Activated CD4-positive, CD25-positive, alpha-beta regulatory T cell treated with anti-CD3 and anti-CD28 coated beads, Interleukin-2, amount 50 U/mL, for 24 hours (primary cell): ENCODE data around the gene GPX4.

ENCODE experiments used
- ATAC-seq, 2 donors: fragments of 150-1000 bp; cut with Tn5 transposase; one replicate each; pipeline ENCODE4 v1.10.0; 2021; ENCODE audit warnings: mild to moderate bottlenecking in 1 of 2, moderate library complexity in 1 of 2

The GPX4 gene

DNA sequence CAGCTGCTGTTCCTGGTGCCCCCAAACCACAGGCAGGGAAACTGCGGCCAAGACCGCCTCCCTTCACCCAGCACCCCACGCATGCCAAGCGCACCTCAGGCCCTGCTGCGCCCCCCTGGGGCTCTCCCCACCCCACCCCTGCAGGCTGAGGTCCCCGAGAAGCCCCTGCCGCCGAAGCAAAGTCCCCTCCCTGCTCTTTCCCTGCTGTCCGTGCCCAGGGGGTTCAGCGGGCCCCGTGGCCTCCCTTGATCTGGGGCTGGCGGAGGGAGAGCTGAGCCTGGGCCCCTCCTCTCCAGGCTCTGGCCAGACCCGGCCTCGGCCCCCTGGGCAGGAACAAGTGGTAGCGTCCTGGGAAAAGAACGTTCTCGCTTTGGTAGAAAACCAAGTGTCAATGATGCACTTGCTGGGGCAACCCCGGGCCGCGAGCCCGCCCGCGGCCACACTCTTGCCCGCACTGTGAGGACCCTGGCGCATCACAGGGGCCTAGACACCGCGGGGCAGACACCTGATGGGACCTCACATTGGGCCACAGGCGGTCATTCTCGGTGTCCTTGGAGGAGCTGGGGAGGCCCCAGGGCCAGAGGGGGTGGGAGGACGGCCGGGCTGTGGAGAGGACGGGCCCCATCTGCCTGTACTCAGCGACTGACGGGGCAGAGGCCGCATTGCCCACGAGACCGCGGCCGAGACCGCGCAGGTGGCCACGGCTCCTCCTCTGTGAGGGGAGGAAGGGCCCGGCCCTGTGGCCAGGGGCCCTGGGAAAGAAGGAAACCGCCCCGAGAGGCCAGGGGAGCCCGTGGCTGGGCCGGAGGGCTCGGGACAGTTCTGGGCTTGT, 29.0 kb downstream of the GPX4 start:
- ATAC-seq = peak in 1 of 2 donors; percentile 1

DNA sequence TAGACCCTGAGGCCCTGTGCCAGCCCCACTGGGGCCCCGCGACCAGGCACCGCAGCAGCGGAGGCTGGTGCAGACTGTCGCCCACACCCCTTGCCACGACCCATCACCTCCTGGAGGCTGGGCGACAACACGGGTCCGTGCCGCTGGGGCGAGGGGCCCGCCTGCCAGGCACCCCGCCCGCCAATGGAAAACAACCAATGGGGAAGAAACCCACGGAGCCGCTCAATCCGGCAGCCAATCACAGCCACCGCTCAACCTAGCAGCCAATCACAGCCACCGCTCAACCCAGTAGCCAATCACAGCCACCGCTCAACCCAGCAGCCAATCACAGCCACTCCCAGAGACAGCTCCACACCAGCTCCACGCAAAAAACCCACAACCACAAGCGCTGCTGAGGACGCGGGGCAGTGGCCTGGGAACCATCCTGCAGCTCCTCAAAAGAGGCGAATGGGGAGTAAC, 29.7 kb downstream of the GPX4 start:
- peak; percentile 42 to 49 for ATAC-seq

DNA sequence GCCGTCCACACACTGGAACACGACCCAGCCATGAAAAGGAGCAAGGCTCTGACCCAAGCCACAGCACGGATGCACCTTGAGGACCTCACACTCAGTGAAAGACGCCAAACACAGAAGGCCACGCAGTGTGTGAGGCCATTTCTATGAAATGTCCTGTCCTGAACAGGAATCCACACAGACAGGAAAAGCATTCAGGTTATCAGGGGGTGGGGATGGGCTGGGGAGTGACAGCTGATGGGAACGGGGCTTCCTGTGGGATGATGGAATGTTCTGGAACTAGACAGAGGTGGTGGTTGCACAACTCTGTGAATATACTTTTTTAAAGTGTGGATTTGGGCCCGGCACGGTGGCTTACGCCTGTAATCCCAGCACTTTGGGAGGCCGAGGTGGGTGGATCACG, 30.6 kb downstream of the GPX4 start:
- ATAC-seq = no peak

DNA sequence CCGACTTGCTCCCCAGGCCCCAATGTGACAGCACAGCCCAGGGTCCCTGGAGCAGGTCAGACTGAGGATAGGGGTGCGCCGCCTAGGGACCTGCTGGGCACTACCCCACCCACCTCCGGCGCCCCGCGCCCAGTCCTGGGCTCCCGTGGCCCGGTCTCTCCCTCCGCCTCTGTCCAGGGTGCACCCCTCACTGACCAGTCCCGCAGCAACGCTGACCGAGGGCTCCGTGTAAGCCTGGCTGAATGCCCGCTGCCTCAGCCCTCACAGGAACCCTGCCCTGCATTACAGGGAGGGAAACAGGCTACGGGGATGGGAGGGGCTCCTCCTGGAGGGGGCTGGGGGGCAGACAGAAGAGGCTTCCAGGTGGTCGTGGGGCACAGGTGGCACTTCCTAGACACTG, 31.7 kb downstream of the GPX4 start:
- no peak for ATAC-seq

DNA sequence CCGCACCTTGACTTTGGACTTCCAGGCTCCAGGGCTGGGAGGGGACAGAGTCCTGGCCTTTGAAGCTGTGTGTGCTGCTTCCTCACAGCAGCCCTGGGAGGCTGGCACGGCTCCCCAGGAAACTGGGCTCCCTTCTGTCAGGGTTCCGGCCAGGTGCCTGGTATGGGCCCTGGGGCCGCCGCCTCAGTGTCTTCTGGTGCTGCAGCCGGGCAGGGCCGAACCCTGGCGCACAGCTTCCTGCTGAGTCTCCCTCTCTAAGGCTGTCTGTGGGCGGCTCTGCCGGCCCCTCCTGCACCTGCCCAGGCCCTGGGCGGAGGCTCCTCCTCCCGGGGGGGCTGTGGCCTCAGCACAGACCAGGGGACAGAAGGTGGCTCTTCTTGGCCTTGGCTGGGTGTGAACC, 32.4 kb downstream of the GPX4 start:
- ATAC-seq = no peak

DNA sequence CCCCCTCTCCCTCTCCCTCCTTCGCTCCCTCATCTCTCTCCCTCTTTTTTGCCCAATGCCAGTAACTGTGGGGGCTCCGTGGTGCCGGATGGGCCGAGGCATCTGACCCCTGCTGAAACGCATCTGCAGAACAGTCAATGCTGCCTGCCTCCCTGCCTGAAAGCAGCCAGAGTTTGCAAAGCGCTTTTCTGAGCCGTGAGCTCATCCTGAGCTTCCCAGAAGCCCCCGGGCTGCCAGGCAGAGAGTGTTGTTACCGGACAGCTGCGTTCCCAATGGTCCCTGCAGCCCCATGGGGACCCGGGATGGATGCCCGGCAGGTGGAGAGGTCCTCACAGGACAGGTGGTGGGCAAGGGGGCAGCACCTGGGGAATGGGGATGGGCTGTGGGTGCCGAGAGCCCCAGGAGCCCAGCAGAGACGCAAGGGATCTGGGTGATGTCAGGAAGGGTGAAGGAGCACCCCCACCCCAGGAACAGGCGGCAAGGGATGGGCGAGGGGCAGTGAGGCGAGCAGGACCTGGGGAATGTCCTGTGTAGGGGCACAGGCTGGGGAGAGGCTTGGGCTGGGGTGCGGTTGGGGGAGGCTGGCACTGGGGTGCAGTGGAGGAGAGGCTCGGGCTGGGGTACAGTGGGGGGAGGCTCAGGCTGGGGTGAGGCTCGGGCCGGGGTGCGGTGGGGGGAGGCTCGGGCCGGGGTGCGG, 33.0 kb downstream of the GPX4 start:
- no peak for ATAC-seq

DNA sequence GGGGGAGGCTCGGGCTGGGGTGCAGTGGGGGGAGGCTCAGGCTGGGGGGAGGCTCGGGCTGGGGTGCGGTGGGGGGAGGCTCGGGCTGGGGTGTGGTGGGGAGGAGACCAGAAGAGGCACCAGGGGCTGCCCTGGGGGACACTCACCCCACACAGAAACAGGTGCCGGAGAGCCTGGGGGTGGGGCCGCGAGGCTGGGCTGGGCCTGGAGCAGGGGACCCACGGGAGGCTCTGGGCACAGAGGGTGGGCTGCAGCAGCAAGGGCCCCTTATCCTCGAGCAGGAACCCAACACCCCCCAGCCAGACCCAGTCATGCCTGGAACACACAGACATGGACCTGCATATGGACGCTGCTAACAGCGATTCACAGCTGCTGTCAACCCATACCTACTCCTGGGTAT, 34.3 kb downstream of the GPX4 start:
- ATAC-seq = no peak

DNA sequence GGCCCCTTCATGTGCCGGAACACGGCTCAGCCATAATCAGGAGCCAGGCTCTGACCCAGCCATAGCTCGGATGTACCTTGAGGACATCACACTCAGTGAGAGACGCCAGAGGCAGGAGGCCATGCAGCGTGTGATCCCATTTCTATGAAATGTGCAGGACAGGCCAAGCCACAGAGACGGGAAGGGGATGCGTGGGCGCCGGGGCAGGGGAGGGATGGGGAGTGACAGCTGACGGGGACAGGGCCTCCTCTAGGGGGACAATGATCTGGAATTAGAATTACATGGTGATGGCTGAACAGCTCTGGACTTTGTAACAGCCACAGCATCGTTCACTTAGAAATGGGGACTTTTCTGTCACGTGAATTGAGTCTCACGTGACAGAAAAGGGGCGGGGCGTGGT, 35.3 kb downstream of the GPX4 start:
- ATAC-seq = no peak

DNA sequence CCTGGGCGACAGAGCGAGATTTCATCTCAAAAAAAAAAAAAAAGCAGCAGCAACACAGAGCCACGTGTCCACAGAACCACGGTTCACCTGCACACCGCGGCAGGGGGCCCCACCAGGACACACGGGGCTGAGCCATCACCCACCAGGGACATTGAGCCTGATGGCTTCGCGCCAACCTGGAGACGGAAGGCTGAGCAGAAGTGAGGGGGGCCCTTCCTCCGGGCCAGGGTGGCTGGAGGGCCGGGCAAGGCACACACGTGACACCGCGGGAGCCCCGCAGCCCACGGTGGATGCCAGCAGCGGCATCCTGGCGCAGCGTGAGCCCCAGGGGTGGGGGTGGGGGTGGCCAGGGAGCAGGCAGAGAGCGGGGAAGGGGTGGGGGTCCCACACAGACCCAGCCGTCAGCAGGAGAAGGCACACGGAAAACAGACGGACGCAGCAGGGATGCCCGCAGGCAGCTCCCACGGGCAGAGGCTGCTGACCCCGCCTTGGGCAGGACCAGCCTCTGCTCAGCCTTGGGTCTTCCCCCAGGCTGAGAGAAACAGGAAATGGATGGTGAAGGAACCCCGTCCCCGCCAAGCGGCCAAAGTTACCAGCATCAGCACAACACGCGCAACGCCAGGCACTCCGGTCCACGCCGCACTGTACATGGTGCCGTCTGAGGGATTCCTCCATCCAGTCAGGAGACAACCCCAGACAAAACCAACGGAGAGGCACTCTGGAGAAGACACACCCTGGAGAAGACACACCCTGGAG, 36.7 kb downstream of the GPX4 start:
- ATAC-seq = no peak

DNA sequence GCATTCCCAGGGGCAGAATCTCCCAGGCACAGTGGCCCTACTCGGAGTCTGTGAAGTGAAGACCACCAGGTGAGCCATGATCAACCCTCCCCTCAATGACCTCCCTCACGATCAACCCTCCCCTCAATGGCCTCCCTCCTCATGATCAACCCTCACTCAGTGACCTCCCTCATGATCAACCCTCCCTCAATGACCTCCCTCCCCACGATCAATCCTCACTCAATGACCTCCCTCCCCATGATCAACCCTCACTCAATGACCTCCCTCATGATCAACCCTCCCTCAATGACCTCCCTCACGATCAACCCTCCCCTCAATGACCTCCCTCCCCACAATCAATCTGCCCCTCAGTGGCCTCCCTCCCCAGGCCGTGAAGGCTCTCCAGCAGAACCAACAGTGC, 38.1 kb downstream of the GPX4 start:
- no peak for ATAC-seq

DNA sequence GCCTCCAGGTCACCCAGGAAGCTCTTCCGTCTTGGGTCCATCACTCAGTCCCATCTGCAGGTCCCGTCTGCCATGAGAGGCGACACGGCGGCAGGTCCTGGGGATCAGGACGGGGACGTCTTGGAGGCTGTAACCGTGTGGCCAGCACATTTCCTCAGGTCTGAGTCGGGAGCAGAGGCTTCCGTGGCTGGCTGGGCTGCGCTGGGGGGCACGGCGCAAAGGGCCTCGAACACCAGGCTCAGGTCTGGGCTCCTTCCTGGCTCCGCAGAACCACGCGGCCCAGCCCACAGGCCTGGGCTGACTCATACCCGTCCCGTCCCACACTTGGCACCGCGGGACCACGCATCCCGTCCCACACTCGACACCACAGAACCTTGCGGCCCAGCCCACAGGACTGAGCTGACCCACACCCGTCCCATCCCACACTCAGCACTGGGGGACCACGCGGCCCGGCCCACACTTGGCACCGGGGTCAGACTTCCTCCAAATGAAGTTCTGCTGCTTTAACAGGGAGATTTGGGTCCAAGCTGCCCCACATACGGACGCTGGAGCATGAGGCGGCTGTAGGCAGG, 40.1 kb downstream of the GPX4 start:
- ATAC-seq = no peak

DNA sequence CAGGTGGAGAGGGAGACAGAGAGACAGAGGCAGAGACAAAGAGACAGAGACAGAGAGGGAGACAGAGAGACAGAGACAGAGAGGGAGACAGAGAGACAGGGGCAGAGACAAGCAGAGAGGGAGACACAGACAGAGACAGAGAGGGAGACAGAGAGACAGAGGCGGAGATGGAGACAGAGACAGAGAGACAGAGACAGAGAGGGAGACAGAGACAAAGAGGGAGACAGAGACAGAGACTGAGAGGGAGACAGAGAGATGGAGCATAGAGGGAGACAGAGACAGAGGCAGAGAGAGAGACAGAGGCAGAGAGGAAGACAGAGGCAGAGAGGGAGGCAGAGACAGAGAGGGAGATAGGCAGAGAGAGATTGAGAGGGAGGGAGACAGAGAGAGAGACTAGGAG, 40.9 kb downstream of the GPX4 start:
- no peak for ATAC-seq

DNA sequence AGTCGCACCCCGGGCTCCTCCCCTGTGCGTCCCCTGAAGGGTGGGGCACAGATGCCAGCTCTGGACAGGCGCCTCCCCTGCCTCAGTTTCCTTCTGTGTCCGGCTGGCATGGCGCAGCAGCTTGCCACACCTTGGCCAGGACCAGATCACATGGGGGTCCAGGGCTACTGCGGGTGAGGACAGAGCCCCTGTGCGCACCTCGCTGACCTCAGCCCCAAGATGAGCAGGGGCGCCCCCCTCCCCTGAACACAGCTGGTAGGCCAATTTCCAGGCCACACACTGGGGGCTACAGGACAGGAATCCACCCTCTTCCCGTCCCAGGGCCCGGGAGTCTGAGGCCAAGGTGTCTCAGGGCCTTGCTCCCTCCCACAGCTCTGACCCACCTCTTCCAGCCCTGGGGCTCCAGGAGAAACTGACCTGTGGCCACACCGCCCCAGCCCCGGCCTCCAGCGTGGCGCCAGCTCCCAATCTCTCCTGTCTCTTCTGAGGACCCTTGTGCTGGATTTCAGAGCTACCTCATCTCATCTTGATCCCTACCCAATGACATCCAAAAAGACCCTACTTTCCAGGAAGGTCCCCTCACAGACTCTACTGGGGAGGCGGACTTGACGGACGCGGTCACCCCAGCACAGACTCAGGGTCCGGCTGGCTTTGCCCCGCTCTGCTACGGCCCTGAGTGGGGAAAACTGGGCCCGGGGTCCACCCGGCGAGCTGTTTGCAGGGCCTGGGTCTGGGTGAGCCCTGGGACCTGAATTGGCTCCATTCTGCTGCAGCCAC, 42.0 kb downstream of the GPX4 start:
- no peak for ATAC-seq

DNA sequence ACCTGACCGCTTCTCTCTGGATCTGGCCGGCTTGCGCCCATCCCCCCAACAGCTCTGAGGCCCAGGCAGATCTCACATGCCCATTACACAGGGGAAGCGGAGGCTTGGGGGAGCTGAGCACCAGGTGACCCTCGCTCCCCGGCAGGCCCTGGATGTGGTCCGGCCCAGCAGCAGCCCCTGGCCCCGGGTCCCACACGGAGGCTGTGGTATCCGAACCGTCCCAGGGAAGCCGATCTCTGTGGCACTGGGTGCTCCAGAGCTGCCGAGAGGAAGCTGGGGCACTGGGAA, 42.6 kb downstream of the GPX4 start:
- no peak for ATAC-seq

DNA sequence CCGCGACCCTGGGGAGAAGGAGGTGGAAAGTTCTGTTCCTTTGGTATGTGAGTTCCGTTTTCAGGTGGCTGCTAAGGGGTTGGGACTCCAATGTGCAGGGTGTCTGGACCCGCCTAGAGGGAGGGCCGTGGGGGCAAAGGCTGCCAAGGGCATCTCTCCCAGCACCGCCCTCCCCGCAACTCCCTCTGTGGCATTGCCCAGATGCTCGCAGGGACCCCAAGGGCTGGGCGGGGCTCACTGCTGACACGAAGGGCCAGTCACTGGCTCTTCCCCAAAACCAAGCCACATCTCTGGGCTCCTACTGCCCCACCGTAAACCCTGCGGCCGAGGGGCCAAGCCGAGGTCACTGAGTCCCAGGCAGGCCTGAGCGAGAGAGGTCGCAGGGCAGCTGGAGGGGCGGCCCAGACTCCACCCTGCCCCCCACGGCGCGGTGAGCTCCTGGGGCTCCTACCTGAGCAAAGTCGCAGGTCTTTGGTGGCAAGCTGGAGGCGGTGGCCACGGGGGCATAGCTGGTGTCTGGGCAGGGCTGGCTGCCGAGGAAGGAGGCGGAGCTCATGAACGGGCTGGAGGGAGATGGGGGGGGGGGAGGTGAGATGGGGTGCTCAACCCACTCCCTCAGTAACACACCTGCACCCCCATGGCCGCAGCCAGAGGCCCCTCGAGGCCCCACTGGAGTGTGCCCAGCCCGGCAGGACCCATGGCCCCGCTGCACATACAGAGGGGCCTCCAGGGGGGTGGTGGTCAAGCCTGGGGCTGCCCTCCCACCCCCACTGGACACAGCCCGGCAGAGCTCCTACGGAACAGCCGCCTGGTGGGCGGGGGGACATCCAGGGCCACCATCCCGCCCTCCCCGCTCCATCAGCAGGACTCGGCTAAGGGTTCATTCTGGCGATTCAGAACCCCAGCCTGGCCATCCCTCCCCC, 43.3 kb downstream of the GPX4 start:
- ATAC-seq = no peak

DNA sequence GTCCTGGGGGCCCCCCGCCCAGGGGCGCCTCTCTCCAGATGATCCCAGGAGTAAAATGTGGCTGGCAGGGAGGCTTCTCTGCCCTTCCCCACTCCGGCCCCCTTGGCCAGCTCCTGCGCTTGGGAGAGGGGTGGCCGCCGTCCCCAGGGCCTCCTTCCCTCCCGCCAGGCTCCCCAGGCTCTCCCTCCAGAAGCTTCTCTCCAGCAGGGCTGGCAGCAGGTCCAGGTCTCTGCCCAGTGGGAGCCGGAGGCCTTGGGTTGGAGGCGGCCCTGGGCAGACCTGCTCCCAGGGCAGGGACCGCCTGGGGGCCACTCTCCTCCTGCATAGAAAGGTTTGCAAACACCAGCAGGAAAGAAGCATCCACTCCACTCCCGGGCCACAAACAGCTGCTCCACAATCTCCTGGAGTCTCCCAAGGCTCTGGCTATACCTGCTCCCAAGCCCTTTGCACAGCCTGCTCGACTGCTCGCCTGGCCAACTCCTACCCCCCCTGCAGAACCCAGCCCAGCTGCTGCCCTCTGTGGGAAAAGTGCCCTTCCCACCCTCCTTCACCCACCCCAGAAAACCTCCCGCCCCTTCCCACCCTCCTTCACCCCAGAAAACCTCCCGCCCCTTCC, 44.2 kb downstream of the GPX4 start:
- no peak for ATAC-seq

DNA sequence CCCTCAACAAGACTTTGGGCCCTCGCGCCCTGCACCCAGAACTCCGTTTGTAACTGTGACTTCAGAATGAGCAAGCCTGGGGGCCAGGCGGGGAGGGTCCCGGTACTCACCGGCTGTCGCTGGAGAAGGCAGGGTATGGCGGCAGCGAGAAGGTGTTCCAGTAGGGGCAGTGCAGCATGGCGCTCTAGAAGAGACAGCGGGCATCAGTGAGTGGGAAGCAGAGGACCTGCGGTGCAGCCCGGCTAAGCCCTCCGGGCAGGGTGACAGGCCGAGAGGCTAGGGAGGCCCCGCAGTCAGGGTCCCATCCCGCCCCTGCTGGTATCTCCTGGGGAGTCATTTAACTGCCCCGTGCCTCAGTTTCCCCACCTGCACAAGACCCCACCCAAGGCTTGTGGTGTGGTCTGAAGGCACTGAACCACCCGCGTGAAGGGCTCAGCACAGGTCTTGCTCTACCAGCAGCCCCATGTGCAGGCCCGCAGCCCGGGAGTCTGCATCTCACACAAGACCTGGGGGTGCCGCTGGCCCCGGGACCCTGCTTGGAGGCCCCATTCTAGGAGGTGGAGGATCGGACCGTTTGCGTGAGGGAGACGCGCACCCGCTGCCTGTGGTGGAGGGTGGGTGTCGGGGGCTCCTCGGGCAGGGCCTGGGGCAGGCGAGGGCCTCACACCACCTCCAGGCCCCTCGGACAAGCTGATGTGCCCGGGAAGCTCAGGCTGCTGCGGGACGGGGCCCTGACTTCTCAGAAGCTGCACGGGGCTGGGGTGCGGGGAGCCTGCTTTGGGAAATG, 45.7 kb downstream of the GPX4 start:
- no peak for ATAC-seq

DNA sequence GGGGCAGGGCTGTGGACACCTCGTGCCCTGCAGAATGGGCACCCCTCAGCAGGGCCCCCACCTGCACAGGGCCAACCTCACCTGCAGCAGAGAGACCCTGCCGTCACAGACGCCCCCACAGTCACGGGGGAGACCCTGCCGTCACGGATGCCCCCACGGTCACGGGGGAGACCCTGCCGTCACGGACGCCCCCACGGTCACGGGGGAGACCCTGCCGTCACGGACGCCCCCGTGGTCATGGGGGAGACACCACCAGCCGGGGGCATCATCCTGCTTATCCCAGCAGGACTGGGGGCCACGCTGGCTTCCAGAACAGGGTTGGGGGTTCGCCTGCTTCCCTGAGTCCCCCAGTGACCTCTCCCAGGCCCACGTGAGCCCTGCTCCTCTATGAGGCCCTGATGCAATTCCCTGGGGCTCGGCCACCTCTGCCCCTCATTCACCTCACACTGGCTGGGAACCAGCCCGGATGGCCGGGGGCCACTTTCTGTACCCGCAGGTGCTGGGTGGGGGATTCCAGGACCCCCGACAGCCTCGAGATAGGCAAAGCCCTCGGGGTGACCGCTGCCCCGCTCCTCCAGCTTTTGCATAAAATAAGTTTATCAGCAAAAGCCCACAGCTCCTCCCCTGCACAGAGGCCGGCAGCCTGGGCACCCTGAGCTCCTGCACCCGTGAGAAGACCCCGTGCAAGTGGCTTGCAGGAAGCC, 46.7 kb downstream of the GPX4 start:
- no peak for ATAC-seq

DNA sequence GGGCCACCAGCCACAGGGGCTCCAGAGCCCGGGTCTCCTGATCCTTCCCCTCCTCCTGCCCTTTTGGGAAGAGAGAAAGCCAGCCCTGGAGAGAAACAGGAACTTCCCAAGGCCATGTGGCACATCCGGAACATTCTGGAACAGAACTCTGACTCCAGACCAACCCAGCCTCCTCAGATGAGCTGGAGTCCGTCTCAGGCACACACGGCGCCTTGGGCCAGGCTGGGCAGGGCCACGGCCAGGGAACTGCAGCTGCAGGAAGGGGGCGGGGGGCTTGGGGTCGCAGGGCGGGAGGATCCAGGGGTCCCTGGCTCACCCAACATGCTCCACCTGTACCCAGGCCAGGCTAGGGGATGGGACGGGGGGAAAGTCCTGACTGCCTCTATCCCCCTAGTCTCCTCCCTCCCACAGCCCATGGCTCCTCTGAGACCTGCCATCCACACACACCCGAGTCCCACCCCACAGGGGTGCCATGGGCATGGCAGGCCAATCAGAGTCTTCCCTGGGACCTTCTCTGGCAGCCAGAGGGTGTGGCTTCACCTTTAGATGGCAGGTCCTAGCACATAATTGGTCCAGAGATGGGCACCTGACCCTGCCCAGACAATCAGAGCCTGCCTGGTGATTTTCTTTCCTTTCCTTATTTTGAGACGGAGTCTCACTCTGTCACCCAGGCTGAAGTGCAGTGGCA, 47.4 kb downstream of the GPX4 start:
- ATAC-seq = no peak
